Caco-2 (cell line): ENCODE measurements around the gene GLS. TPM values are rescaled to one million over a fixed set of nuclear protein-coding genes. Genes with fewer than 3 reads are reported as not detected.
"Not testable (repeated sequence)": the region's sequence is repeated elsewhere in the genome, so short reads cannot be mapped to it uniquely, and the experiment has no call there.

Source experiments
- BruUV-seq: library from RNA; stranded (reverse); fragments of 400-500 nt; replicated peaks from 2 replicates; lab custom pipeline; 2021; lab: Mats Ljungman, UMichigan
- CTCF ChIA-PET: fragments of 300-600 bp; sonication (Branson Sonifier 250); formaldehyde crosslinking; loops from one replicate; lab custom pipeline; 2022; ENCODE audit warnings: antibody characterized with exemption; lab: Charles Lee
- POLR2A ChIA-PET: fragments of 300-600 bp; sonication (Branson Sonifier 250); formaldehyde crosslinking; loops from one replicate; lab custom pipeline; 2022; ENCODE audit warnings: antibody characterized with exemption; lab: Charles Lee
- DNase-seq, 2 experiments: peaks; one replicate each; pipeline versions ENCODE4 v3.0.0 to v3.0.0-alpha.2; 2020 to 2022
- H3K27me3 ChIP-seq: replicated peaks from 2 replicates; pipeline ENCODE4 v1.6.0; 2011; ENCODE audit warnings: low read length; ENCODE audit not compliant: control insufficient read depth, insufficient read depth
- H3K36me3 ChIP-seq: 2 replicates; pipeline ENCODE4 v1.5.1; 2011; ENCODE audit warnings: low read length; ENCODE audit not compliant: control insufficient read depth, insufficient read depth
- H3K4me1 ChIP-seq: fragments of 250-450 bp; sonication (Bioruptor Pico); 2 replicates; pipeline ENCODE4 v1.5.1; 2020; ENCODE audit warnings: mild to moderate bottlenecking
- H3K4me3 ChIP-seq: 2 replicates; pipeline ENCODE4 v1.5.1; 2011; ENCODE audit warnings: low read depth, mild to moderate bottlenecking, control low read depth, low read length
- H3K9me3 ChIP-seq: fragments of 250-450 bp; sonication (Bioruptor Pico); 2 replicates; pipeline ENCODE4 v1.5.1; 2020; ENCODE audit warnings: mild to moderate bottlenecking, moderate library complexity
- H3K27ac Mint-ChIP-seq: one replicate; pipeline ENCODE4 v1.8.0; 2022; ENCODE audit warnings: mixed read lengths; ENCODE audit not compliant: unreplicated experiment
- H3K27me3 Mint-ChIP-seq: one replicate; pipeline ENCODE4 v1.8.0; 2022; ENCODE audit warnings: mixed read lengths; ENCODE audit not compliant: insufficient read depth, unreplicated experiment
- H3K36me3 Mint-ChIP-seq: one replicate; pipeline ENCODE4 v1.8.0; 2022; ENCODE audit warnings: mild to moderate bottlenecking, mixed read lengths; ENCODE audit not compliant: insufficient read depth, unreplicated experiment
- H3K4me1 Mint-ChIP-seq: one replicate; pipeline ENCODE4 v1.8.0; 2022; ENCODE audit warnings: low read depth, mixed read lengths; ENCODE audit not compliant: unreplicated experiment
- H3K4me3 Mint-ChIP-seq: one replicate; pipeline ENCODE4 v1.8.0; 2022; ENCODE audit warnings: mild to moderate bottlenecking, moderate library complexity, mixed read lengths; ENCODE audit not compliant: unreplicated experiment
- H3K9me3 Mint-ChIP-seq: one replicate; pipeline ENCODE4 v1.8.0; 2022; ENCODE audit warnings: mixed read lengths; ENCODE audit not compliant: unreplicated experiment
- CTCF ChIP-seq, 2 experiments: fragments of 200-600 bp in 1 of 2; IDR thresholded peaks; 1 replicate in 1 of 2; 2 replicates in 1 of 2; pipeline versions ENCODE4 v1.5.1 to v1.8.0; 2011 to 2022; ENCODE audit warnings: antibody characterized with exemption in 1 of 2, control low read depth in 1 of 2, inconsistent platforms in 1 of 2, low read depth in 1 of 2, low read length in 1 of 2, mild to moderate bottlenecking in 1 of 2, moderate library complexity in 1 of 2; ENCODE audit not compliant: insufficient read depth in 1 of 2, severe bottlenecking in 1 of 2, unreplicated experiment in 1 of 2
- intact Hi-C: fragments of 100-400 bp; cut with micrococcal nuclease; formaldehyde crosslinking; loops from one replicate; pipeline ENCODE4 v1.10.0; 2022; ENCODE audit not compliant: unreplicated experiment
- total RNA-seq: library from RNA; stranded (reverse); gene quantifications from 2 replicates; pipeline ENCODE4 v1.2.3, GENCODE V29; 2022

The GLS gene
- total RNA-seq, 1 experiment from 2014 or later, result 107 TPM

GRCh38 chr2:190953257-190953656 lies 72.6 kb downstream of the GLS start:
- no peak for TF ChIP-seq CTCF (IDR thresholded peaks at IDR 0.05; ENCODE audit: insufficient read depth in 1 of 2, low read depth in 1 of 2, low read length in 1 of 2, severe bottlenecking in 1 of 2, unreplicated experiment in 1 of 2)
- no peak overlapping the region for H3K27ac Mint-ChIP-seq
- no TSS peak for BruUV-seq
- H3K9me3 ChIP-seq, result peaks cover 4% of the 10 kb centered on the region
- no peak overlapping the region for H3K4me3 ChIP-seq
- no peaks in the 10 kb centered on the region for H3K27me3 ChIP-seq
- H3K4me1 ChIP-seq, result peaks cover 17% of the 10 kb centered on the region
- CTCF ChIA-PET, result no interaction called here
- no peaks in the 10 kb centered on the region for H3K27me3 Mint-ChIP-seq
- DNase-seq, result no peak
- H3K36me3 ChIP-seq, result no peaks in the 10 kb centered on the region
- peaks cover 17% of the 10 kb centered on the region for H3K36me3 Mint-ChIP-seq
- no peak overlapping the region for H3K4me3 Mint-ChIP-seq
- POLR2A ChIA-PET, result no interaction called here
- peaks cover 3% of the 10 kb centered on the region for H3K4me1 Mint-ChIP-seq
- intact Hi-C loops, result no loop called here
- H3K9me3 Mint-ChIP-seq, result peaks cover 11% of the 10 kb centered on the region

GRCh38 chr2:190959911-190960788 lies 79.5 kb downstream of the GLS start:
- H3K36me3 Mint-ChIP-seq, result peaks cover 61% of the 10 kb centered on the region
- peaks cover 11% of the 10 kb centered on the region for H3K9me3 Mint-ChIP-seq
- no TSS peak for BruUV-seq
- Histone ChIP-seq H3K4me3 (no peak overlapping the region), H3K27me3 (no peaks in the 10 kb centered on the region), H3K36me3 (peaks cover 2% of the 10 kb centered on the region; the same call in 1 of the 2 replicates), H3K4me1 (no peaks in the 10 kb centered on the region), H3K9me3 (peaks cover 4% of the 10 kb centered on the region)
- peaks cover 7% of the 10 kb centered on the region for H3K4me1 Mint-ChIP-seq
- intact Hi-C loops, result no loop called here
- H3K4me3 Mint-ChIP-seq, result no peak overlapping the region
- H3K27ac Mint-ChIP-seq, result no peak overlapping the region
- no peaks in the 10 kb centered on the region for H3K27me3 Mint-ChIP-seq
- POLR2A ChIA-PET, result no interaction called here
- CTCF ChIA-PET, result interaction anchor here (0.6 kb wide), 1 partner anchor 20 kb away, joined by 3 read pairs; no protein-coding TSS in a partner anchor
- no peak for DNase-seq
- TF ChIP-seq CTCF (IDR thresholded peaks at IDR 0.05; ENCODE audit: insufficient read depth in 1 of 2, low read depth in 1 of 2, low read length in 1 of 2, severe bottlenecking in 1 of 2, unreplicated experiment in 1 of 2), result no peak

- not testable (repeated sequence) for H3K4me3 ChIP-seq
Observed at GRCh38 chr2:190961117-190961516, 80.5 kb downstream of the GLS start.

More at GRCh38 chr2:190961117-190961516, 80.5 kb downstream of the GLS start:
- peaks cover 61% of the 10 kb centered on the region for H3K36me3 Mint-ChIP-seq
- H3K27me3 ChIP-seq, H3K4me1 ChIP-seq, H3K4me1 Mint-ChIP-seq, H3K36me3 ChIP-seq, H3K4me3 Mint-ChIP-seq, POLR2A ChIA-PET, BruUV-seq, H3K9me3 ChIP-seq, H3K9me3 Mint-ChIP-seq, DNase-seq, intact Hi-C loops, H3K27ac Mint-ChIP-seq, H3K27me3 Mint-ChIP-seq, CTCF ChIA-PET: not testable (repeated sequence)
